Measurements from ENCODE around the gene MAG.

The MAG gene

GRCh38 chr19:35265126-35265899 lies 26.6 kb upstream of the MAG start:
- DNase-seq (ENCODE audit: low read depth in 2 of 2): no peak

- no peak for DNase-seq (ENCODE audit: low read depth in 2 of 2)
Observed at GRCh38 chr19:35265900-35266519, 26.0 kb upstream of the MAG start.

- no peak for DNase-seq (ENCODE audit: low read depth in 2 of 2)
Observed at GRCh38 chr19:35266520-35267352, 25.2 kb upstream of the MAG start.

- peak in 1 of 2 donors; percentile 51 for DNase-seq (ENCODE audit: low read depth in 2 of 2)
Observed at GRCh38 chr19:35267353-35267817, 24.6 kb upstream of the MAG start.

DNA sequence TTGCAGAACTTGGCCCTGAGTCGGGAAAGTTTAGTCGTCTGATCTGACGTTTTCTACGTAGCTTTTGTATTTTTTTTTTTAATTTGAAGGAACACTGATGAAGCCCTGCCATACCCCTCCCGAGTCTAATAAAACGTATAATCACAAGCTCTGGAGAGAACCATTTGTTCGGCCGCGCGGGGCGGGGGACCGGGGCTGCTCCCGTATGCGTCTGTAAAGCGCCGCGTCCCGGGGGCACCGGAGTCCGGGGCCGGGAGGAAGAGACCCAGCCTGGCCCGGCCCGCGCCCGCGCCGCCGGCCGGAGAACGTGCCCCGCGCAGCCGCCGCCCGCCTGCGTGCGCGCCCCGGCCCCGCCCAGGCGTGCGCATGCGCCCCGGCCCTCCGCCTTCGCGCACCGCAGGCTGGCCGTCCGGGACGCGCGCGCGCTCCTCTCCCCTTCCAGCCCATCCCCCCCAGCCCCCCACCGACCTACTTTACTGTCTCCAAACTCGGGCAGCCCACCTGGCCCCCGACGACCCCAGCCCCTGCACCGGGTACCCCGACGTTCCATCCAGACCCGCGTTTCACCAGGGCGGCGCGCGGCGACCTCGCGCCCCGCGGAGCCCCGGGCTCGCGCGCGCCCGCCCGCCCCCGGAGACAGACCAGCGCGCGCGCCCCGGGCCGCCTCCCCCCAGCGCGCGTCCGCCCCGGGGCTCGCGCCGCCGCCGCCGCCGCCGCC lies 24.0 kb upstream of the MAG start:
- peak; percentile 60 to 77 for DNase-seq (ENCODE audit: low read depth in 2 of 2)

- peak in 1 of 2 donors; percentile 62 for DNase-seq (ENCODE audit: low read depth in 2 of 2)
Observed at GRCh38 chr19:35268536-35269437, 23.2 kb upstream of the MAG start, which contains the start of gene USF2. TSS of gene USF2 (plus strand) at chr19:35268962. CDS start at chr19:35269102, 140 bp downstream.

DNA sequence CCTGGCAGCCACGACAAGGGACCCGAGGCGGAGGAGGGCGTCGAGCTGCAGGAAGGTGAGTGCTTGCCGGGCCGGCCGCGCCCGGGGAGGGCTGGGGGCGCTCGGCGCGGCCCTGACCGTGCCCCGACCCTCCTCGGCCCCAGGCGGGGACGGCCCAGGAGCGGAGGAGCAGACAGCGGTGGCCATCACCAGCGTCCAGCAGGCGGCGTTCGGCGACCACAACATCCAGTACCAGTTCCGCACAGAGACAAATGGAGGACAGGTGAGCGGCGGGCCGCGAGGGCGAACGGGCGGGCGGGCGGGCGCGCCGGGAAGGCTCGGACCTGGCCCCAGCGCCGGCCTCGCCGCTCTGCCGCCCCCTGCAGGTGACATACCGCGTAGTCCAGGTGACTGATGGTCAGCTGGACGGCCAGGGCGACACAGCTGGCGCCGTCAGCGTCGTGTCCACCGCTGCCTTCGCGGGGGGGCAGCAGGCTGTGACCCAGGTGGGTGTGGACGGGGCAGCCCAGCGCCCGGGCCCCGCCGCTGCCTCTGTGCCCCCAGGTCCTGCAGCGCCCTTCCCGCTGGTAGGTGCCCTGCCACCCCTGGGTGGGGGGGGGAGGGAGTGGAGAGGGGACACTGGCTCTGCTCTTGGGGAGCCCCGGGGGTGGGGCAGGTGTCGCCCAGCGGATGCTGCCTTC lies 22.4 kb upstream of the MAG start:
- peak; percentile 63 to 68 for DNase-seq (ENCODE audit: low read depth in 2 of 2)

- no peak for DNase-seq (ENCODE audit: low read depth in 2 of 2)
Observed at GRCh38 chr19:35270381-35270811, 21.6 kb upstream of the MAG start.

GRCh38 chr19:35271546-35271945 lies 20.4 kb upstream of the MAG start:
- DNase-seq (ENCODE audit: low read depth in 2 of 2): no peak

DNA sequence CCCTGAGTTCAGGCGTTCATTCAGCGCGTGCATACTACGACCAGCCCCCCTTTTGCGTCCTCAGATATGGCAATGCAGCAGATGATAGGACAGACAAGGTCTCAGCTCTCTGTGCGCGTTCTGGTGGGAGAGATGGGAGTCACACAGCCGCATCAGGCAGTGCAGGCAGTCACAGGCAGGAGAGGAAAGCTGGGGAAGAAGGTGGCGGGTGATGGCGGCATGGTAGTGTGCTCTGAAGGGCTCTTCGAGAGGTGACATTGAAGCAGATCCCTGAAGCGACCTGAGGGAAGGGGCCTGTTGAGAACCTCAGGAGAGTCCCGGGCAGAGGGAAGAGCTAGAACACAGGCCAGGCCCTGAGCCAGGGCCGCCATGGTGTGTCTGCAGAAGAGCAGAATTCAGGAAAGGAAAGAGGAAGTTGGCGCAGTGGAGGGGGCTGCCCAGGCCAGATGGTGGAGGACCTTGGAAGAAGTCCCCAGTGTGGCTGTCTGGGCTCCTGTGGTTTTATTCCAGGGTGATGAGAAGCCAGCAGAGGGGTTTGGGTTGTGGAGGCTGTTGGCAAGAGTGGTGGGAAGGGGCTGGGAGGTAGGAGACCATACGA lies 19.7 kb upstream of the MAG start:
- no peak for DNase-seq (ENCODE audit: low read depth in 2 of 2)

- no peak for DNase-seq (ENCODE audit: low read depth in 2 of 2)
Observed at GRCh38 chr19:35272954-35273649, 18.9 kb upstream of the MAG start.

DNA sequence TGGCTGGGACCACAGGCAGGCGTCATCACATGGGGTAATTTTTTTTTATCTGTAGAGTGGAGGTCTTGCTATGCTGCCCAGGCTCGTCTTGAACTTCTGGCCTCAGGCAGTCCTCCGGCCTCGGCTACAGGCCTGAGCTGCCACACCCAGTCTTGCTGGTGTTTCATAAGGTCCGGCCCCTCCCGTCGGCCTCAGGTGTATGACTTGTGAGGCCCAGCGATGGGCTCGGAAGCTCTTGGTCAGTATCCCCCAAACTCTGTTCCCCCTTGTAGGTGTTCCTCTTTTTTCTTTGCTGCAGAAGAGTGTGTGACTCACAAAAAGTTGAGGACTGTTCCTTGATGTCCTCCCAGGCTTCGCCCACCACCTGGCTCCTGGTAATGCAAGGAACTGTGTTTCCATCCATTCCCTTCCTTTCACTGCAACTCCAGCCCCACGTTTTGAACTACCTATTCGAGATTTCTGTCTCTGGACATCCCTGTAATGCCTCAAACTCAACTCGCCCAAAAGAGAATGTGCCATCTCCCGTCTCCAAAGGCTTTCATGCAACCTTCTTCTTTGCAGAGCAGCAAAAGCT lies 18.2 kb upstream of the MAG start:
- DNase-seq (ENCODE audit: low read depth in 2 of 2): no peak

DNA sequence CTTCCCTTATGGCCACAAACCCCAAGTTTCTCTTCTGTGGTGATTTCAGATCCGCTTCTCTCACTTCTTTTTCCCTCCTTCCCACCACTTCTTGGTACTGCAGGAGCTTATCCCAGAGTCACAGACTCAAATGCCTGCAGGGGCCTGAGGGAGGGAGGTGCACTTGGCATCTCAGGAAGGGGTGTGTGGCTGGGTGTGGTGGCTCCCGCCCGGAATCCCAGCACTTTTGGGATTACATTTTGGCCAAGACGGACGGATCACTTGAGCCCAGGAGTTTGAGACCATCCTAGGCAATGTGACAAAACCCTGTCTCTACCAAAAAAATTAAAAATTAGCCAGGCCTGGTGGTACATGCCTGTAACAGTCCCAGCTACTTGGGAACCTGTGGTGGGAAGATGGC lies 17.6 kb upstream of the MAG start:
- no peak for DNase-seq (ENCODE audit: low read depth in 2 of 2)

GRCh38 chr19:35276706-35277281 lies 15.2 kb upstream of the MAG start:
- DNase-seq (ENCODE audit: low read depth in 2 of 2): no peak

GRCh38 chr19:35278578-35279284 lies 13.2 kb upstream of the MAG start:
- no peak for DNase-seq (ENCODE audit: low read depth in 2 of 2)

GRCh38 chr19:35279374-35279773 lies 12.6 kb upstream of the MAG start:
- no peak for DNase-seq (ENCODE audit: low read depth in 2 of 2)

GRCh38 chr19:35279985-35280821 lies 11.8 kb upstream of the MAG start:
- no peak for DNase-seq (ENCODE audit: low read depth in 2 of 2)

Data from stimulated activated CD4-positive, alpha-beta T cell treated with anti-CD3 and anti-CD28 coated beads, Interleukin-1b, Interleukin-23, amount 100 ng/mL, for 4 hours (primary cell).